ENCODE data around the gene LNX2.

LNX2 gene

GRCh38 chr13:27549406-27549981 is 70.8 kb downstream of the LNX2 start:
- DNase-seq, result no peak

- no peak for DNase-seq
Observed at GRCh38 chr13:27542220-27542619, 78.1 kb downstream of the LNX2 start.

- DNase-seq, result no peak
Observed at GRCh38 chr13:27541386-27541785, 78.9 kb downstream of the LNX2 start.

- no peak for DNase-seq
Observed at GRCh38 chr13:27536361-27537101, 83.8 kb downstream of the LNX2 start.

GRCh38 chr13:27535546-27535945 is 84.8 kb downstream of the LNX2 start:
- no peak for DNase-seq

- no peak for DNase-seq
Observed at GRCh38 chr13:27534981-27535380, 85.3 kb downstream of the LNX2 start.

GRCh38 chr13:27534108-27534980 is 86.0 kb downstream of the LNX2 start:
- no peak for DNase-seq

GRCh38 chr13:27533155-27533643 is 87.1 kb downstream of the LNX2 start:
- no peak for DNase-seq

GRCh38 chr13:27528908-27529307 is 91.4 kb downstream of the LNX2 start:
- no peak for DNase-seq

GRCh38 chr13:27526516-27526915 is 93.8 kb downstream of the LNX2 start:
- DNase-seq, result no peak

GRCh38 chr13:27524981-27525975 is 95.1 kb downstream of the LNX2 start:
- no peak for DNase-seq

- no peak for DNase-seq
Observed at GRCh38 chr13:27523346-27524073, 96.8 kb downstream of the LNX2 start.

GRCh38 chr13:27522847-27523246 is 97.5 kb downstream of the LNX2 start:
- no peak for DNase-seq

GRCh38 chr13:27516103-27516502 is 104.2 kb downstream of the LNX2 start:
- DNase-seq, result no peak

- DNase-seq, result no peak
Observed at GRCh38 chr13:27510082-27510481, 110.2 kb downstream of the LNX2 start.

- no peak for DNase-seq
Observed at GRCh38 chr13:27508802-27509201, 111.5 kb downstream of the LNX2 start.

- no peak for DNase-seq
Observed at GRCh38 chr13:27505792-27506191, 114.5 kb downstream of the LNX2 start.

- no peak for DNase-seq
Observed at GRCh38 chr13:27504868-27505194, 115.5 kb downstream of the LNX2 start.

- no peak for DNase-seq
Observed at GRCh38 chr13:27504128-27504867, 116.0 kb downstream of the LNX2 start.

GRCh38 chr13:27500806-27501534 is 119.4 kb downstream of the LNX2 start:
- no peak for DNase-seq

Data from NCI-H187 treated with DMSO at 0.1 percent for 48 hours (cell line).